GM12892 (cell line): ENCODE measurements around the gene PKDCC.

Experiments
- POLR2A ChIP-seq: IDR thresholded peaks from 2 replicates; pipeline ENCODE4 v1.6.1; 2011; ENCODE audit warnings: low read depth, low read length, control low read depth
- TAF1 ChIP-seq: IDR thresholded peaks from 2 replicates; pipeline ENCODE4 v1.6.1; 2011; ENCODE audit warnings: low read depth, mild to moderate bottlenecking, control low read depth, low read length, borderline replicate concordance

- no peak for TF ChIP-seq TAF1
- TF ChIP-seq POLR2A = no peak
Observed at GRCh38 chr2:42008241-42008921, 39.4 kb upstream of the PKDCC start.
